Gastroesophageal sphincter (tissue), 4 donors: Measurements from ENCODE around the gene SPTBN5. TPM values are rescaled to one million over a fixed set of nuclear protein-coding genes. Genes with fewer than 3 reads are reported as not detected.
A peak's percentile ranks its signal among the peaks of the same experiment; 100 is the strongest.

Experiments
- ATAC-seq: fragments of 150-250 bp; one replicate; pipeline ENCODE4 v1.9.1; 2016; ENCODE audit warnings: mild to moderate bottlenecking, moderate library complexity
- H3K27ac ChIP-seq, 4 donors: fragments of 200-600 bp; sonication (generic) in 3 of 4; 1 replicate in 3 of 4; 2 replicates in 1 of 4; pipeline ENCODE4 v1.5.1; 2016 to 2019
- H3K27me3 ChIP-seq: fragments of 200-600 bp; sonication (generic); one replicate; pipeline ENCODE4 v1.5.1; 2019
- H3K36me3 ChIP-seq, 2 donors: fragments of 200-600 bp; sonication (generic); one replicate each; pipeline ENCODE4 v1.5.1; 2019; ENCODE audit warnings: control low read depth in 1 of 2
- H3K4me1 ChIP-seq, 3 donors: fragments of 200-600 bp; sonication (generic); 1 replicate in 2 of 3; 2 replicates in 1 of 3; pipeline ENCODE4 v1.5.1; 2016 to 2019; ENCODE audit warnings: control low read depth in 2 of 3
- H3K4me3 ChIP-seq, 2 donors: fragments of 200-600 bp; sonication (generic); one replicate each; pipeline ENCODE4 v1.5.1; 2019; ENCODE audit warnings: mild to moderate bottlenecking in 1 of 2, moderate library complexity in 1 of 2
- H3K9me3 ChIP-seq, 3 donors: fragments of 200-600 bp; sonication (generic); one replicate each; pipeline ENCODE4 v1.5.1; 2017 to 2019; ENCODE audit warnings: control low read depth in 2 of 3
- EP300 ChIP-seq: sonication (generic); formaldehyde crosslinking; IDR thresholded peaks from one replicate; pipeline ENCODE4 v1.6.1; 2017; ENCODE audit warnings: antibody characterized with exemption, mild to moderate bottlenecking
- POLR2A ChIP-seq, 2 donors: fragments of 450-650 bp; IDR thresholded peaks; one replicate each; pipeline ENCODE4 v1.6.1; 2017; ENCODE audit warnings: antibody characterized with exemption in 2 of 2, mild to moderate bottlenecking in 2 of 2, moderate library complexity in 1 of 2
- POLR2AphosphoS5 ChIP-seq: sonication (generic); formaldehyde crosslinking; IDR thresholded peaks from one replicate; pipeline ENCODE4 v1.6.1; 2017; ENCODE audit warnings: antibody characterized with exemption
- WGBS, 2 donors: methylation state at CpG; one replicate each; pipeline ENCODE4 v1.1.5; 2018; ENCODE audit warnings: low coverage in 1 of 2; 5-methylcytosine and 5-hydroxymethylcytosine counted together
- total RNA-seq, 4 donors: library from RNA; depleted of rRNA; stranded (reverse); fragments of >200 nt; gene quantifications; one replicate each; pipeline ENCODE4 v1.1.0, GENCODE V29; 2016
- TF ChIP-seq, protein P1 (sequence below), 4 experiments: fragments of 200-600 bp in 2 of 4; fragments of 450-650 bp in 2 of 4; sonication (generic) in 1 of 4; IDR thresholded peaks; one replicate each; pipeline ENCODE4 v1.5.1; 2017 to 2019; ENCODE audit warnings: antibody characterized with exemption in 4 of 4, mild to moderate bottlenecking in 2 of 4, moderate library complexity in 2 of 4

The SPTBN5 gene
- total RNA-seq, 4 donors from 2014 or later = 0.13 to 0.93 (median 0.38) TPM

DNA sequence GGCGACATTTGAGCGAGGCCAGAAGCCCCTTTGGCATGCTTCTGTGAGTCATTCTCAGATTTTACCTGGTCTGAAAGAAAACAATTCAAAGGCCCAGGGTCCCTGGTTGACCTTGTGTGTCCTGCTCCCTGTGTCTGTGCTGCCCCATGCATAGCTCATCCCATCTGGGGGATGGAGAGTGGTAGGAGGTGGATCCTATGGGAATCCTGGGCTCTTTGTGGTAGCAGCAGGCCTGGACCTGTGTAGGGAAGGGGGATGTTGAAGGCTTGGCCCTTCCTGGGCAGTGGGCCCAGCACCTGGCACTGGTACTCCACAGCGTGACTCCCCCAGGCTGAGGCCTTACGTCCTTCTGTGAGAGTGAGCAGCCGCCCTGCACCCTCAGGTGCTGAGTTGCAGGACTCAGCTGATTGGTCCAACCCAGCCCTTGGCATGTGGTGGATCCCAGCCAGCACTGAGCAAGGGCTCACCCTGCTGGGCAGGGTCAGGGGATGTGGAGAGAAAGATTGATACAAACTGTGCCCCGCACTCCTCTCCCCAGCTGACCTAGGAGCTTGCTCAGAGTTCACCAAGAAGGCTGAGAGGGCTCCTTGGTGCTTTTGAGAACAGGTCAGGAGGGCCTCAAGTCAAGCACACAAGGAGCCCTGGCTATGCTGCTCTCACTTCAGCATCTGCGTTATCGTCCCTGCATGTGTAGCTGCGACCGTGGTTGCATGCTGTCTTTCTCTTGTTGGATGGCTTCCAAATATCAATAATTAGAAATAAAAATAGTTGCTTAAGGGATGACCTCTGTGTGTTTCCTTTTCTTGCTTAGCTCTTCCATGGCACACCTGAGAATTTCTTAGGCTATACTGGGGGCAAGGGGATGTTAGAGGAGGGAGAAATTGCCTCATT is 87.3 kb downstream of the SPTBN5 start:
- Histone ChIP-seq H3K36me3 (peaks cover 0 to 7% of the 10 kb centered on the region in 2 donors), H3K27ac (peak overlapping the region; percentile 32 to 88 (median 82)), H3K27me3 (no peaks in the 10 kb centered on the region), H3K9me3 (no peaks in the 10 kb centered on the region), H3K4me1 (peaks cover 0 to 71% (median 26%) of the 10 kb centered on the region in 3 donors), H3K4me3 (no peak overlapping the region)
- ATAC-seq = peak; percentile 54
- TF ChIP-seq POLR2AphosphoS5 = no peak
- TF ChIP-seq, protein P1, sequence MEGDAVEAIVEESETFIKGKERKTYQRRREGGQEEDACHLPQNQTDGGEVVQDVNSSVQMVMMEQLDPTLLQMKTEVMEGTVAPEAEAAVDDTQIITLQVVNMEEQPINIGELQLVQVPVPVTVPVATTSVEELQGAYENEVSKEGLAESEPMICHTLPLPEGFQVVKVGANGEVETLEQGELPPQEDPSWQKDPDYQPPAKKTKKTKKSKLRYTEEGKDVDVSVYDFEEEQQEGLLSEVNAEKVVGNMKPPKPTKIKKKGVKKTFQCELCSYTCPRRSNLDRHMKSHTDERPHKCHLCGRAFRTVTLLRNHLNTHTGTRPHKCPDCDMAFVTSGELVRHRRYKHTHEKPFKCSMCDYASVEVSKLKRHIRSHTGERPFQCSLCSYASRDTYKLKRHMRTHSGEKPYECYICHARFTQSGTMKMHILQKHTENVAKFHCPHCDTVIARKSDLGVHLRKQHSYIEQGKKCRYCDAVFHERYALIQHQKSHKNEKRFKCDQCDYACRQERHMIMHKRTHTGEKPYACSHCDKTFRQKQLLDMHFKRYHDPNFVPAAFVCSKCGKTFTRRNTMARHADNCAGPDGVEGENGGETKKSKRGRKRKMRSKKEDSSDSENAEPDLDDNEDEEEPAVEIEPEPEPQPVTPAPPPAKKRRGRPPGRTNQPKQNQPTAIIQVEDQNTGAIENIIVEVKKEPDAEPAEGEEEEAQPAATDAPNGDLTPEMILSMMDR (IDR thresholded peaks at IDR 0.05) = peak in 1 of 4 experiments; percentile 33
- 54 to 80% methylated on average over 1 to 6 of the region's 10 CpGs for WGBS, 2 donors

DNA sequence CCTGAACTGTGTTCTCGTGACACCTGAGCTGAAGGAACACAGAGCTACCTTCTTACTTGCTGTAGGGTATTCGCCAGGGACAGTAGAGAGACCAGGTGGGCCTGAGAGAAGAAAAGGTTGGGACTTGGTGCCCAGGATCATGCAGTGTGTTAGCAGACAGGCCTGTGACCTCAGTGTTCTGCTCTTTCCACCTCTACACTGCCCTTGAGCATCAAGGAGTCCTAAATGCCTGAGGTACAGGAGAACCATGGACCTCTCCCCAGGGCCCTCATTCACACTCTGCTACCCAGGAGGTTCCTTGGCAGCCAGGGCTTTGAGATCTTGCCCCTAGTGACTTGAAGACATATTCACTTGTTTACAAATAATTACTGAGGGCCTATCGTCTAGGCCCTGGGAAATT is 88.1 kb downstream of the SPTBN5 start:
- Histone ChIP-seq H3K4me3 (no peak overlapping the region), H3K27ac (peak overlapping the region; percentile 32 to 88 (median 82)), H3K4me1 (peaks cover 0 to 68% (median 26%) of the 10 kb centered on the region in 3 donors), H3K27me3 (no peaks in the 10 kb centered on the region), H3K9me3 (no peaks in the 10 kb centered on the region), H3K36me3 (peaks cover 0 to 12% of the 10 kb centered on the region in 2 donors)
- 30 to 71% methylated on average over 2 to 3 of the region's 3 CpGs for WGBS, 2 donors
- TF ChIP-seq POLR2AphosphoS5 (no peak), POLR2A (IDR thresholded peaks at IDR 0.05) (no peak)
- TF ChIP-seq, protein P1 (IDR thresholded peaks at IDR 0.05) = no peak
- no peak for ATAC-seq

DNA sequence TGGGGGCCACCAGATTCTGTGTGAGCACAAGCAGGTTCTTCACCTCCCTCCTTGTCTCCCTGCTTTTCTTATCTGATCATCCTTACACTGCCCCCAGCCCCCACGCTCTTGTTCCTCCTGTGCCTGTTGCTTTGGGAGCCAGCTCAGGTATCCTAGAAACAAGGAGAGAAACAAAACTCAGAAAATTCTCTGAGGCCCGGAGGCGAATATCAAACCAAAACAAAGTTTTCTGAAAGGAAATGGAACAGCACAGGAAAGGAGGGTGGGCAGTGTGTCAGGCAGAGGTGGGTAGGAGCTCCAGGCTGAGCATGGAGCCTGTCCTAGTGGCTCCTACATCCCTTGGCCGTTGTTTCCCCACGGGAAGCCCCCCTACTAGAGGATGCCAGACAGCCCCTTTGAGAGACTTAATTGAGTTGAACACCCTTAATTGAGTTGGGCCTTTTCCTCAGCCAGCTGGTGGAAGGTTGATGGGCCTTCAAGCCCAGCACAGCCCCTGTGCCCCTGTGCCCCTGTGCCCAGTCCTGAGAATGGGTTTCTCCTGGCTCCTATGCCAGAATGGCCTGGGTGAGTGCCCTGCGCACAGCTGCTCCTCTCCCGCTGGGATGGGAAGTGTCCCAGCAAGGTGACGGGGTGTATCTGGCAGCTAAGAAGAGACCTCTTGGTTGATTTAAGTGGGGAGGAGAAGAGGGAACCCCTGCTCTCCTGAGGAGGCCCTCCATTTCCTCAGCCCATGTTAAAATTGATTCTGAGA is 88.8 kb downstream of the SPTBN5 start:
- ATAC-seq = no peak
- Histone ChIP-seq H3K4me1 (peaks cover 0 to 64% (median 26%) of the 10 kb centered on the region in 3 donors), H3K27me3 (no peaks in the 10 kb centered on the region), H3K27ac (peak overlapping the region; percentile 32 to 88 (median 82)), H3K4me3 (no peak overlapping the region), H3K36me3 (peaks cover 0 to 16% of the 10 kb centered on the region in 2 donors), H3K9me3 (no peaks in the 10 kb centered on the region)
- TF ChIP-seq POLR2A (IDR thresholded peaks at IDR 0.05) = no peak
- no peak for TF ChIP-seq EP300
- TF ChIP-seq, protein P1 (IDR thresholded peaks at IDR 0.05) = no peak
- no peak for TF ChIP-seq POLR2AphosphoS5
- 19% methylated on average over 4 of the region's 8 CpGs; no CpG with 5 or more reads in 1 of the 2 donors for WGBS, 2 donors

DNA sequence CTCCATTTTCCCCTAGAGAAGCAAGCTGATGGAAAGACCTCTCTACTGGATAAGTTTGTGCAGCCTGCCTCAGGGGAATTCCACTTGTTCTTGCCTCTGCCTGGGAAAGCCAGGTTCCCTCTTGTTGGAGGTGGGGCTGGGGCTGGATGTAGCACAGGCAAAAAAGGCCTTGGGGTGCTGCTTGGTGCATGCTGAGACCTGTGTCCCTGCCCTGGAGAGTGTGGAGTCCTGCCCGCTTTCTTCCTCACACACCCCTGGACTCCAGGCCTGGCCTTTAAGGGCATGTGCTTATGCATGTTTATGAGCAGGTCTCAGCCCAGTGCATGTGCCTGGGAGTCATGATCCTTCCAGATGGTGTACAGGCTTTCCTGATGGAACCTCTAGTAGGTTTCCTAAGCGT is 89.5 kb downstream of the SPTBN5 start:
- Histone ChIP-seq H3K4me1 (peaks cover 0 to 57% (median 26%) of the 10 kb centered on the region in 3 donors), H3K27ac (peak overlapping the region in 3 of 4 donors; percentile 82 to 88 (median 83)), H3K36me3 (peaks cover 0 to 24% of the 10 kb centered on the region in 2 donors), H3K27me3 (no peaks in the 10 kb centered on the region), H3K4me3 (no peak overlapping the region), H3K9me3 (no peaks in the 10 kb centered on the region)
- no peak for ATAC-seq
- 63 to 81% methylated on average over 1 to 2 of the region's 2 CpGs for WGBS, 2 donors
- TF ChIP-seq, protein P1 (IDR thresholded peaks at IDR 0.05) = no peak
- TF ChIP-seq POLR2AphosphoS5 (no peak), POLR2A (IDR thresholded peaks at IDR 0.05) (no peak)
